ENCODE measurements around the gene AGFG2.
"Not testable (repeated sequence)": the region's sequence is repeated elsewhere in the genome, so short reads cannot be mapped to it uniquely, and the experiment has no call there.

GRCh38 chr7:100521909-100522593 is 17.0 kb upstream of the AGFG2 start:
- not testable (repeated sequence) for TF ChIP-seq CTCF (IDR thresholded peaks at IDR 0.05); POLR2AphosphoS5 (IDR thresholded peaks at IDR 0.05; ENCODE audit: insufficient read depth in 1 of 2, low read depth in 1 of 2)
